ENCODE measurements around the gene CEP20.
"Not testable (repeated sequence)": the region's sequence is repeated elsewhere in the genome, so short reads cannot be mapped to it uniquely, and the experiment has no call there.

The CEP20 gene

DNA sequence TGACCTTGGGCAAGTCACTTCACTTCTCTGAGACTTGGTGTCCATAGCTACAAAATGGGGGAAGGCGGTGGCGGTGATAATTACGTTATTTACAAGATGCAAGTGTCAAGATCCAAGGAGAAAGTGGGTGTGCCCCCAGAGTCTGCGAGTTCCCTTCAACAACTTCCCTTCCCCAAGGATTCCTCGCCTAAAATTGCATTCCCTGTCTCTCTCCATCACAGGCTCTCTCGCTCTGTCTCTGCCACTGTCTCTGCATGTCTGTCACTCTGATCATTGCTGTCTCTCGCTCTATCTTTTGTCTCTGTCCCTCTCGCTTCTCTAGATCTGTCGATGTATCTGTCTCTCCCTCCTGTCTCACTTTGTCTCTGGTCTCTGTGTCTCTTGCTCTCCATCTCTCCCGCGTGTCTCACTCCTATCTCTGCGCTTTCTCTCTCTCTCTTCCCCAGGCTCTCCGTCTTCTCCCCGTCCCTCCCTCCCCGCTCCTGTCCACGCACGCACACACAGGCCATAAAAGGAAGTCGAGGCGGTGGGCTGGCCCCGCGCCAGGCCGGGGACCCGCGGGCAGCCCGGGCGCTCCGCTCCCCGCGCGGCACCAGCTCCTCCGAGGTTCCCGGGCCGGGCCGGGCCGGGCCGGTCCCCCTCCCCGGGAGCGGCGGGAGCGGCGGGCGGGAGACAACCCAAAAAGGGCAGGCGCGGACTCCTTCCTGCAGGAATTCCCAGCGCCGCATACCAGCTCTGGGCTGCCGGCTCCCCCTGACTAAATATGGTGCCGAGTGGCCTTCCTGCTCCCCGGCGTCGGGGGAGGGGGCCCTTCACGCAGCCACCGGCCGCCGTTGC, 30.5 kb downstream of the CEP20 start:
- no peak for DNase-seq (ENCODE audit: low spot score)

DNA sequence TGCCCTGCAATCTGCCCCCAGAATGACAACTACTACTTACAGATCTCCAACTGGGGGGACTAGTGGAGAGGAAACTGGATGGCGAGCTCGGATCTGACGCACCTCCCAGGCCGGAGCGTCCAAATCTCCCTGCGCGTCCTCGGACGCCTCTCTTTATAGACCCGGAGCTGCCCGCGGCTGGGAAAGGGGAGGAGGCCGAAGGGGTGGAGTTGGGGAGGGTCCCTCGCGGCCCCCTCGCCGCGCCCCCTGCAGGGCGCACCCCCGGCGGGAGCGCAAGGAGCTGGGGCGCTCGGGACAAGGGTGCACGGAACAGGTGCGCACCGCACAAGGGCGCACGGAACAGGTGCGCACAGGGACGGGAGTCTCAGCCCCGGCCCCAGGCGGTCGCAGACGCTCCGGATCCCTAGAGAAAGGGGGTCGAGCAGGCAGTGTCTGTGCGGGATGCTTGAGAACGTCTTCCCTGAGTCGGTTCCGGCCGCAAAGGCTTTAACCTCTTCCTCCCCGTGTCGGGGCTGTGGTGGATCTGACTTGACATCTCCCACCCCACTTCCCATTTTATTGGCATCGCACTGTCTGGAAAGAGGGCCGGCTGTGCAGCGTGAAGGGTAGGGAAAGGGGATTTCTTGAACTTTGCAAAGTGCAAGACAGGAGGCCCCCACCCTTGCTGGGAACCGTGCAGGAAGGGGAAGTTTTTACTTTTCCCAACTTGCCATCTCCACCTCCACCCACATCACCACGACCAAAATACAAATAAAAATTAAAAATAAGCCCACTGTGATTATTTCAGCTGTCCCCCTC, 31.3 kb downstream of the CEP20 start, which contains the start of gene MYH11:
Gene MYH11 (minus strand): TSS at position 128 of the 798 bp plus-strand sequence. CDS start 18,776 bp downstream, outside the sequence.
- DNase-seq (ENCODE audit: low spot score) = no peak

DNA sequence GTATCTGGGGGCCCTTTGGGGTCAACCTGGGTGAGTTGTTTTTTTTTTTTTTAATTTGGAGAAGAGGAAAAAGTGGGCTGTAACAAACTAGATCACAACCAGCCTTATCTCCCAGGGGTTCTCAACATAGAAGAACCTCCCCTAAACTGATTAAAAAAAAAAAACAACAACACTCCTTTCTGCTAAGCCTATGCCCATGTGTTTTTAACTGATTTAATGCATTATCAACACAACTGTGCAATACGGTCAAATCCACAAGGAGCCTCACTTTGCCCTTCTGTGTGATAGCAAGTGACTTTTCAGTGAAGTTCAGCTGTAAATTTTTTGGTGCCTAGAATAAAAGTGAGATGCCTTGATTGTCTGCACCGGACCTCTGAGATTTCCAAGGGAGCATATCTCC, 32.2 kb downstream of the CEP20 start:
- no peak for DNase-seq (ENCODE audit: low spot score)

DNA sequence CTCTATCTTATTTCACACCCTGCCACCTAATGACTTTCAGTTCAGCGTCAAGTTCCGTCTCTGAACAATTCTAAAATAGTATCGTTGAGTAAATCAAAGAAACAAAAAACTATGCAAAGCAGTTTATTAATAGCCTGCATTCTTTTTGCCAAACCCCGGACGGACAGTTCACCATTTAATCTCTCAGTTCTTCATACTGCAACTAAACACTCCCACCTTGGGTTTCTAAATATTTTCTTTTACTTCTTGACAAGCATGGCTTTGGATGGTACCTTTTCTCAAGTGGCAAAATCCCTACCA, 32.7 kb downstream of the CEP20 start:
- no peak for DNase-seq (ENCODE audit: low spot score)

DNA sequence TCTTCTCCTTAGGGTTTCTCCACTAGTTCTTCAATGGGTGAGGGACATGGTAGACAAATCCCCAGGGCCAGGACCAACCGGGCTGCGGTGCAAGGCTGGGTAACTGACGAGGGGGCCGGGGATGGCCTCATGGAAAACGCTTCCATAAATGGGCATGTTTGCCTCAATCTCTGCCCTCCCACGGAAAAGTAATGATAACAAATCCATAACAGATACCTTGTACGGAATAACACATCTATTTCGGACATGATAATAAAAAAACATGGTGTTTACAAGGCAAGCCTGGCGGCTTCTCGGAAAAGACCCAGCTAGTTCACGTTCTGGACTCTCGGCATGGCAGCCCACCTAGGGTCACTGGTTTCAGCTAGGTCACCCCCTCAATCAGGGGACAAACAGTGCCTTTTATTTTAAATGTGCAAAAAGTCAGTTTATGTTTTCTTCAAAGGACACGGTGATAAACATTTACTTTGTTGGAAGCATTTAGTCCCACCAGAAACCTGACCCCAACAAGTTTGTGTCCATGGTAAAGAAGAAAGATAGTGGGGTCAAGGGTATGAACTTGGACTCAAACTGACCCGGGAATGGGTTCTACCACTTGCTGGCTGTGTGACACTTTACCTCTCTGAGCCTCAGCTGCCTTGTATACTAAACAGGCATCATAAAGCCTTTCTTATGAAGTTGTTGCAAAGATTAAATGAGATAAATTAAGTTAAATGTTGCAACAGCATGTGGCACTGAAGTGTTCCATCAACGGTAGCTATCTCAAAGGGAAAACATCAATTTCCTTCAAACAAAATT, 33.3 kb downstream of the CEP20 start:
- no peak for DNase-seq (ENCODE audit: low spot score)

DNA sequence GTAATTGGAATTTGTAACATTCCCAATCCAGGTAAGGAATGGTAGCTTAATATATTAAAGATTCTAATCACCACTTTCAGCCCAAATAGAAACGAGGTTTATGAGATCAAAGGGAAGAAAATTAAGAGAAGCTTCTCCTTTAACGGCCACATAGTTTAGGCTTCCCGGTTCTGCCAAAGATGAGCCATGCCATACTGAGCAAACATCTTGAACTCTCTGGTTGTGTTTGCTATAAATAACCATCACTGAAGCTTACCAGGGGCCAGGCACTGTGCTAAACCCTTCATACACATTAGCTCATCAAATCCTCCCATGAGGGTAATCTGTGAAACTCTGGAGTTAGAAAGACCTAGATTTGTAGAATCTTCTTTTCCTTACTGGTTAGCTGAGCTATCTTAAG, 34.3 kb downstream of the CEP20 start:
- DNase-seq (ENCODE audit: low spot score) = no peak

DNA sequence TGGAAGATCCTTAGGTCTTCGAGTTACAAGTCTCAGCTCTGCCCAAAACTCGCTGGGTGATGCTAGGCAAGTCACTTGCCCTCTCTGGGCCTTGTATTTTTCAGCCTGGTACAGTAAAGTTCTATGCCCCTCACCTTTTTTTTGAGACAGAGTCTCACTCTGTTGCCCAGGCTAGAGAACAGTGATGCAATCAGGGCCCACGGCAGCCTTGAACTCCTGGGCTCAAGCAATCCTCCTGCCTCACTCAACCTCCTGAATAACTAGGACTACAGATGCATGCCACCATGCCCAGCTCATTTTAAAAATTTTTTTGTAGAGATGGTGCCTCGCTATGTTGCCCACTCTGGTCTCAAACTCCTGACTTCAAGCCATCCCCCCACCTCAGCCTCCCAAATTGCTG, 35.4 kb downstream of the CEP20 start:
- DNase-seq (ENCODE audit: low spot score) = no peak

DNA sequence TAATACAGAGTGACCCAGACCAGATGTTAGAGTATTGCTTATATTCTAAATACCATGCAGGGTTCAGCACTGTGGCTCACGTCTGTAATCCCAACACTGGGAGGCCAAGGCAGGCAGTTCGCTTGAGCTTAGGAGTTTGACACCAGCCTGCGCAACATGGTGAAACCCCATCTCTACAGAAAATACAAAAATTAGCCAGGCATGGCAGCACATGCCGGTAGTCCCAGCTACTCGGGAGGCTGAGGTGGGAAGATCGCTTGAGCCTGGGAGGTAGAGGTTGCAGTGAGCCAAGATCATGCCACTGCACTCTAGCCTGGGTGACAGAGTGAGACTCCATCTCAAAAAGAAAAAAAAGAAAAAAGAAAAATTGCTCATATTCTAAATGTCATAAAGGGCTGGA, 37.8 kb downstream of the CEP20 start:
- not testable (repeated sequence) for DNase-seq (ENCODE audit: low spot score)

DNA sequence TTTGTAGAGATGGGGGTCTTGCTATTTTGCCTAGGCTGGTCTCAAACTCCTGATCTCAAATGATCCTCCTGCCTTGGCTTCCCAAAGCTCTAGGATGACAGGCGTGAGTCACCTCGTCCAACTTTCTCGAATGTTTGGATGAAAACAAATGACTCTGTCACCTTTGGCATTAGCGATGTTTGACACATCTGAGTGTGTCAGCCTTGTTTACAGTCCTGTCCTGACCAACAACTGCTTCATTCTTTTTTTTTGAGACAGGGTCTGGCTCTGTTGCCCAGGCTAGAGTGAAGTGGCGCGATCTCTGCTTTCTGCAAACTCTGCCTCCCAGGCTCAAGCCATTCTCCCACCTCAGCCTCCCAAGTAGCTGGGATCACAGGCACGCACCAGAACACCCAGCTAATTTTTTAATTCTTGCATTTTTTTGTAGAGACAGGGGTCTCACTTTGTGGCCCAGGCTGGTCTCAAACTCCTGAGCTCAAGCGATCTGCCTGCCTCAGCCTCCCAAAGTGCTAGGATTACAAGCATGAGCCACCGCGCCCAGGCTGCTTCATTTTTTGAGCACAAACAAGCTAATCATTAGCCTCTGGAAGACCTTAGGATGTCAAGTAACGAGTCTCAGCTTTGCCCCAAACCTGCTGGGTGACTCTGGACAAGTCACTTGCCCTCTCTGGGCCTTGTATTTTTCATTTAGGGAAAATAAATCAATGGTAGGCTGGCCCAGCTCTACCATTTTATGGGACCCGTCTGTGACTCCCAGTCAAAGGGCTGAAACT, 39.0 kb downstream of the CEP20 start:
- DNase-seq (ENCODE audit: low spot score) = no peak

DNA sequence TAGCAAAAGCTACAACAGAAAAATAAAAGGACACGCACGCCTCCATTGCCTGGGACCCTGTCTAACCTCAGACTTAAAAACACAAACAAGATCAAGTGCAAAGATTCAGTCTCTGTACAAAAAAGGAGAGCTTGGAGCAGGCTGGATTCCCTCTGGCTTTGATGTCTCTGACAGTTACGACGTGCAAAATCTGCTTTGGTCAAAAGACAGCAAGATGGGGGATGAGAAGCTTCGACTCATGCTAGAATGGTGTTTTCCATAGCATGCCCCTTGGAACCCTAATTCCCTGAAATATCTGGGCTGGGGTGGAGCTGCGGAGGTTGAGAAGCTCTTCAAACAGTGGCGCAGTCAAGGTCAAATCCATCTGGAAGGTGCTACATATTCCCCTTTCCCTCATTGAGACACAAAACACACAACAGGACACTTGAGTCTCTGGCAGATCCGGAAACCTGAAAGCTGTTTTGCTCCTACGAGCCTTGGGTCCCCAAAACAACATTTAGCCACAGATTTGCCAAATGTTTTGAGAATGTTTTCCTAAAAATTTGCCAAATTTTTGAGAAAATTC, 40.7 kb downstream of the CEP20 start:
- no peak for DNase-seq (ENCODE audit: low spot score)

DNA sequence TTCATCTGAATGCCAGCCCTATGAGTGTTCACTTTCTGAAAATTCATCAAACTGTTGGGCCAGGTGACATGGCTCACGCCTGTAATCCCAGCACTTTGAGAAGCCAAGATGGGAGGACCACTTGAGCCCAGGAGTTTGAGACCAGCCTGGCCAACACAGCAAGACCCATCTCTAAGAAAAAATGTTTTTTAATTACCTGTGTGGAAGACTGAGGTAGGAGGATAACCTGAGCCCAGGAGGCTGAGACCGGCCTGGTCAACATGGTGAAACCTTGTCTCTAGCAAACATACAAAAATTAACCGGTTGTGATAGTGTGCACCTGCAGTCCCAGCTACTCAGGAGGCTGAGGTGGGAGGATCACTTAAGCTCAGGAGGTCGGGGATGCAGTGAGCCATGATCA, 41.9 kb downstream of the CEP20 start:
- no peak for DNase-seq (ENCODE audit: low spot score)

DNA sequence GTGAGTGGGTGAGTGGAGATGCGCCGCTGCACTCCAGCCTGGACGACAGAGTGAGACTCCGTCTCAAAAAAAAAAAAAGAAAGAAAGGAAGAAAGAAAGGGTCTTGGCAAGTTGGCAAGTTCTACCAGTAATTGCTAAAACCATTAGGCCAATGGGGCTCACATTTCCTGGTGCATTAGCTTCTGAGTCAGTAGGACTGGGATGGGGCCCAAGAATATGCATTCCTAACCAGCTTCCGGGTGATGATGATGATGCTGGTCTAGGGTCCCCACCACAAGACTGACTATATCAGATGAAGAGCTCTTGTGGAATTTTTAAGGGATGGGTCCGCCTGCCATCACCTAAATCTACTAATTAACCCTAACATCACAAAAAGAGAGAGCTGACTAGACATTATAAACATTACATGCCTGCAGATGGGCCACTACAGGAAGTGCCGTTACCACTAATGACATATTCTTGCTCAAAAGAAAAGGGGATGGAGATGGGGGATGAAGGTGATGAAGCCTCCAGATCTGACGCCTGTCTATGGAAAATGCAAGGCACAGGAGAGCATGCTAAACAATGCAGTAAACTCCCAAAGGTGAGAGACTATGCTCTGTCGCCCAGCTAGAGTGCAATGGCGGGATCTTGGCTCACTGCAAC, 44.6 kb downstream of the CEP20 start:
- no peak for DNase-seq (ENCODE audit: low spot score)

DNA sequence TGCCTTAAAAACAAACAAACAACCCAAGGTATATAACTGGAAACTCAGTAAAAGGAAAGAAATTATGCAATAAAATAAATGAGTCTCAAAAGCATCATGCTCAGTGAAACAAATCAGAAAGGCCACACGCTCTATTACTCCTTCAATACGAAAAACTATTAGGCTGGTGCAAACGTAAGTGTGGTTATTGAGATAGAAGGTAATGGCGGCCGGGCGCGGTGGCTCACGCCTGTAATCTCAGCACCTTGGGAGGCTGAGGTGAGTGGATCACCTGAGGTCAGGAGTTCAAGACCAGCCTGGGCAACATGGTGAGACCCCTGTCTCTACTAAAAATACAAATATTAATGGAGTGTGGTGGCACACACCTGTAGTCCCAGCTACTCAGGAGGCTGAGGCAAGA, 49.2 kb downstream of the CEP20 start:
- DNase-seq (ENCODE audit: low spot score) = not testable (repeated sequence)

DNA sequence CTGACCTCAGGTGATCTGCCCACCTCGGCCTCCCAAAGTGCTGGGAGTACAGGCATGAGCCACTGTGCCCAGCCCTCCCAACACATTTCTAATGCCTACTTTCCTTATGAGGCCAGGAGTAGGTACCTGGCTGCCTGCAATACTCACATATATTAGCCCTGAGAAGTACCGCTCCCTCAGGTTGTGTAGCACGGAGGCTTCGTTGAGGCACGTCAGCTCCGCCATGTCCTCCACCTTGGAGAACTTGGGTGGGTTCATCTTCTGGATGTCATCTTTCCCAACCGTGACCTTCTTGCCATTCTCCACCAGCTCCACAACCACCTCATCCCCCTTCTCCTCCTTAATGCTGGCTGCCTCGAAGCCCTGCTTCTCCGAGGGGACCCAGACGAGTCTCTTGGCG, 50.6 kb downstream of the CEP20 start:
- no peak for DNase-seq (ENCODE audit: low spot score)

DNA sequence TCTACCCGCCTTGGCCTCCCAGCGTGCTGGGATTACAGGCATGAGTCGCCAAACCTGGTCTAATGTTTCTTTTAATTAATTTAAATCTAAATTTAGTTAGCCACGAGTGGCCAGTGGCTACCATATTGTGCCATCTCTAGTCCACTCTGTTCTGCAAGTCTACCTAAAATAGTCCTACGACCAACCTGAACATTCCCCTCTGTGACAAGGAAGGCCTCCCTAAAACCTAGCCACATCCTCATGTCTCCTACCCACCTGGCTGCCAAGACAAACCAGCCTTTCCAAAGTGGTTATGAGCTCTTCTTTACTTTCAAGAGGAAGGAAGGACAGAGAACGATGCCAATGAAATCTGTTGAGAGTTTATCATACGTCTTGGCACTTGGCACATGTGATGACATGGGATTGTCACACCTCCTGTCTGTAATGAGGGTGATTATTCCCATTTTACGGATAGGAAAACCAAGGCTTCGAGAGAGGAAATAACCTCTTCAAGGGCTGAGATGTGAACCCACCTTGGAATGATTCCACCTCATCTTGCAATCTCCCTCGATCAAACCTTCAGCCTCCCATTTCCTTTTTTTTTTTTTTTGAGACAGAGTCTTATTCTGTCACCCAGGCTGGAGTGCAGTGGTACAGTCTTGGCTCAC, 51.3 kb downstream of the CEP20 start:
- DNase-seq (ENCODE audit: low spot score) = no peak

DNA sequence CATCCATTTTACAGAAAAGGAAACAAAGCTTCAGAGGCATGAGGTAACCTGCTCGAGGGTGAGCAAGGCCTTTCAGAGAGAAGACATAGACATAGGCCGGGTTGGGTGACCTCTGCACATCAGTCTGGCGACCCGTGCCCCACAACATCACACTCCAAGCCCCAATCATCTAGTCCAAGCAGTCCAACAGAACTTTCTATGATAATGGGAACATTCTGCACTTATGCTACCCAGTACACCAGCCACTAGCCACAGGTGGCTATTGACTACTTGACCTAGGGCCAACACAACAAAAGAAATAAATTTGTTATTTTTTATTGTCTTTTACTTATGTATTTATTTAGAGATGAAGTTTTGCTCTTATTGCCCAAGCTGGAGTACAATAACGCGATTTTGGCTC, 52.3 kb downstream of the CEP20 start:
- DNase-seq (ENCODE audit: low spot score) = no peak

DNA sequence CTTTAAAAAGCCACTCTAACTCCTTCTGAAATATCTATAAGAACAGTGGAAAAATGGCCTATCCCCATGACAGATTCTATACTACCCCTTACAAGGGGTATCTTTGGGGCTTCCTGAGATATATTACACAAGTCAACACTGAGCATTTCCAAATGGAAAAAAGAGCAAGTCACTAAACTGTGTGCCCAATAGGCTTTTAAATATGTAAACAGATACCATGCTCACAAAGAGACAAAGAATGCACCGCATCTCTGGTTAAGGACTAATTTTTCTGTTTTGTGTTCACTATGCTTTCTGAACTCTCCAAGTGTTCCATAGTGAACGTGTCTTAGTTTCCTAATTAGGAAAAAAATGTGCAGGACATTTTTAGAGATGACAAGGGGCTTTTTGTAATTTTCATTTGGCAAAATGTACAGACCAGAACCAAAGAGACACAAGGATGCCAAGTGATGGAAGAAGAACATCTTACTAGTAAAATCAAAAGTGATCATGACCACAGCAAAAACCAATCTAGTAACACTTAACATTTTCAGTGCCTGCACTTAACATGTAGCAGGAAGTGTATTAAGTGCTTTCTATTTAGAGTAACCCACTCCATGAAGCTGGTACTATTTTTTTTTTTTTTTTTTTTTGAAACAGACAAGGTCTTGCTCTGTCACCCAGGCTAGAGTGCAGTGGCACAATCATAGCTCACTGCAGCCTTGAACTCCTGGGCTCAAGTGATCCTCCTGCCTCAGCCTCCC, 53.1 kb downstream of the CEP20 start:
- no peak for DNase-seq (ENCODE audit: low spot score)

DNA sequence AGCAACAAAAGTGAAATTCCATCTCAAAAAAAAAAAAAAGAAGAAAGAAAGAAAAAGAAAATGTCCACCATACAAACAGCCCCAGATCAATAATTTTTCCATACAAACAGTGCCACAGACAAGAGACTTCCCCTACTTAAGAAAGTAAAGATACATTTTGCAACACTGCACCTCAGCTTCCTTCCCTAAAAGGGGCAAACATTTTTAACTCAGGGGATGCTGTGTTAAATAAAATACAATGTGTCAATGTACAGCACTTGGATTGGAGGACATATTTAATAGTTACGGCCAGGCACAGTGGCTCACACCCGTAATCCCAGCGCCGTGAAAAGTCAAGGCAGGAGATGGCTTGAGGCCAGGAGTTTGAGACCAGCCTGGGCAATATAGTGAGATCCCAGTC, 53.9 kb downstream of the CEP20 start:
- DNase-seq (ENCODE audit: low spot score) = no peak

DNA sequence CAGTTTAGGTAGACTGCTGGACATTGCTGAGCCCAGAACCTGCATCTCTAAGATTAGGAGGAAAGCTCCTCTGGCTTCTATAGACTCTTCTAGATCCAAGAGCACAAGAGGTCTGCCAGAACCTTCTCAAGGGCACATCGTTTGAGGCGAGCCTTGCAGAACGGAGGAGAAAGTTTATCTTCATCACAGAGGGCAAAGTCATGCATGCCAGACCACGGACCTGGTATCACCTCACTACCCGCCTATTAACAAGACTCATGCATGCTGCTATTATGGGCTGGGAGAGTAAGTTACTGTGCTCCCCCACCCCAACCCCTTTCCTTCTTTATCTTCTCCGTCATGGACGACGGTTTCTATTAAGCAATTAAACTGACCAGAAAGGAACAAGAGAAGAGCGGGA, 54.9 kb downstream of the CEP20 start:
- no peak for DNase-seq (ENCODE audit: low spot score)

DNA sequence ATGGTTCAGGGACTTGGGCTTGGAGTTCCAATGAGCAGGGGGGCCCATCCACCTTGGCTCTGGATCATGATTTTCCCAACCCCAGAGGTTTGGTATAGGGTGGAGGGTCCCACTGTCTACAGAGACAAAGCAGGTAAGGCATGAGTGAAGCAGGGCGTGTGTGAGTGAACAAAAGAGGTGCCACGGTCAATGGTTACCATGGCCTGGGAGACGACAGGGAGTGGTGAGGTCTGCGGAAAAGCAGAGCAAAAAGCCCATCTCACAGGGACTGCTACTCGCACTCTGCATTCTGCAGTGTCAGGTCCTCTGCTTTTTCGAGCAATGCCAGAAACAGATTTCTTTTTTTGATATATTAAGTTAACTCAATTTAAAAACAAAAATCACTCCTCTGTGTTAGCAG, 56.2 kb downstream of the CEP20 start:
- DNase-seq (ENCODE audit: low spot score) = no peak
